Astrocyte of the spinal cord (primary cell): ENCODE data around the gene LRRIQ1.

ENCODE experiments used
- DNase-seq: peaks from one replicate; pipeline ENCODE4 v3.0.0; 2011; ENCODE audit warnings: low read depth, low spot score
- H3K4me3 ChIP-seq: 2 replicates; pipeline ENCODE4 v1.5.1; 2011; ENCODE audit warnings: low read depth, mild to moderate bottlenecking, low read length, moderate library complexity
- CTCF ChIP-seq: IDR thresholded peaks from 2 replicates; pipeline ENCODE4 v1.5.1; 2012; ENCODE audit warnings: low read depth, mild to moderate bottlenecking, low read length, inconsistent platforms
- in situ Hi-C: cut with HindIII; loops from 2 replicates; pipeline ENCODE4 v1.10.0; 2017; ENCODE audit warnings: low sequenced_read_pairs

LRRIQ1 gene

DNA sequence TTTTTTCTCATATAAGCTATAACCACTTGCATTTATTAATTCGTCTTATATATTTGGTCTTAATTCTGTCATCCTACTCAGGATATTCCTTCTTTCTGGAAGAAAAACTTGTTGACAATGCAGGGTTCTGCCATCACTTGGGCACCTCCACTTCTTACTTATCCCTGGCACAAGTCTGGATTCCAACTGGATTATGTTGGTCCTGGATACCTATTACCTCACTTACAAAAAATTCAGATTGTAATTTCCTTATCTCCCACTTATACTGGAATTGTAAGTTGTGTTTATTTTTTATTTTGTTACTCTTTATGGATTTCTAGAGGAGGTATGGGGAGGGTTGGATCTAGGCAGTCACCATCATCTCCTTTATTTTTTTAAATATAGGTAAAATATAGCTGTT lies 36.7 kb downstream of the LRRIQ1 start:
- TF ChIP-seq CTCF: no peak
- no peak for DNase-seq
- in situ Hi-C loops: no loop called here
- no peak overlapping the region for H3K4me3 ChIP-seq

DNA sequence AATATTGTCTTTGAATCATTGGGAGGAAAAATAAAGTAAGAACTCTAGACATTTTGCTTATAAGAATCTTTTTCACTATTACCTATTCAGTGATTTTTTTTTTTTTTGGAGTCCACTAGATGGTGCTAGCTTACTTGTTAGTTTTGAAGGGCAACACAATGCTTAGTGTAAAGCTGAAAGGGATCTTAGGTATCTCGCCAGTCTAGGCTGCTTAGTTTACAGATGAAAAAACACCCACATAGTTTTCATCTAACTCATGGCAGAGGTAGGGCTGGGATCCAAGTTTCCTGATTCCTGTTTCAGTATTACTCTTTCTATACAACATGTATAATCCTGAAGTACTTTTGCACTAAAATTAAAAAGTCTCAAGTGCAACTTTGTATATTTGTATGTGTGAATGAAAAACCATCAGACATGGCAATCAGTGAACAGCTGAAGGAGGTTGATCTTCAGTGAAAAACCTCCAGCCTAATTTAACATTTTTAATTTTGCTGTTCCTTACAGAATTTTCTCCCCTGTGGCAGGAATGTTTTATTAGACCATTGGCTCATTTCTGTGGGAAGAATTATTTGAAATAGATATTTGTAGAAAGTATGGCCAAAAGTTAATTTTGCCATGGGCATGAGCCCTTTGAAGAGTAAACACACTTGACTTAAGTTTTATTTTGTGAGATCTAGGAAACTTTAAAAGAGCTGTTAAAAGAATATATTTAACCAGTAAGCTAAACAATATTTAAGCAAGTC lies 40.7 kb downstream of the LRRIQ1 start:
- H3K4me3 ChIP-seq: no peak overlapping the region
- in situ Hi-C loops: no loop called here
- peak; percentile 49 for TF ChIP-seq CTCF
- DNase-seq: peak; percentile 93

- no peak overlapping the region for H3K4me3 ChIP-seq
- DNase-seq: no peak
- TF ChIP-seq CTCF: no peak
- in situ Hi-C loops: no loop called here
These were observed 48.9 kb downstream of the LRRIQ1 start for GRCh38 chr12:85085066-85085465.

DNA sequence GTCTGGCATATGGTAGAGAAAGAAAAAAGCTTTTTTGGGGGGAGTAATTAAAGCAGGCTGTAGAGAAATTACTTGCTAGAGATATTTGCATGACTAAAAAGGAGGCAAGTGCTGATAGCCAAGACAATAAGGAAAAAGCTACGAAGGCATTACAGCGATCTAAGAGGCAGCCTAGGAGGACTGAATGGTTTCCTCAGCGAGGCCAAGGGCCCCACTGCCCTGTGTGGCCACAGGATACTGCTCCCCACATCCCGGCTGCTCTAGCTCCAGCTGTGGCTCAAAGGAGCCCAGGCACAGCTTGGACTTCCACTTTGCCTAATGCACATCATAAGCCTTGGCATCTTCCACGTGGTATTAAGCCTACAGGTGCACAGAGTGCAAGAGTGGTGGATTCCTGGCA lies 53.6 kb downstream of the LRRIQ1 start:
- in situ Hi-C loops: no loop called here
- no peak for DNase-seq
- TF ChIP-seq CTCF: no peak
- H3K4me3 ChIP-seq: no peak overlapping the region

GRCh38 chr12:85092814-85093370 lies 56.7 kb downstream of the LRRIQ1 start:
- no peak for DNase-seq
- in situ Hi-C loops: no loop called here

GRCh38 chr12:85095501-85095900 lies 59.4 kb downstream of the LRRIQ1 start:
- no peak for TF ChIP-seq CTCF

More at GRCh38 chr12:85092814-85093370, 56.7 kb downstream of the LRRIQ1 start:
- TF ChIP-seq CTCF: no peak
- no peak overlapping the region for H3K4me3 ChIP-seq

More at GRCh38 chr12:85095501-85095900, 59.4 kb downstream of the LRRIQ1 start:
- no peak for DNase-seq
- in situ Hi-C loops: no loop called here
- H3K4me3 ChIP-seq: no peak overlapping the region
